IMR-90 (cell line): ENCODE results near the gene ZFYVE28.

Source experiments
- BHLHE40 ChIP-seq: fragments of 150-350 bp; IDR thresholded peaks from 2 replicates; pipeline ENCODE4 v1.6.1; 2016; ENCODE audit warnings: mild to moderate bottlenecking, low read depth, low read length
- CHD1 ChIP-seq: IDR thresholded peaks from 2 replicates; pipeline ENCODE4 v1.6.1; 2012; ENCODE audit warnings: low read depth, low read length, improper control_type of control experiment
- MAFK ChIP-seq: IDR thresholded peaks from 2 replicates; pipeline ENCODE4 v1.6.1; 2012; ENCODE audit warnings: low read depth, low read length, improper control_type of control experiment
- POLR2A ChIP-seq: IDR thresholded peaks from 2 replicates; pipeline ENCODE4 v1.6.1; 2012; ENCODE audit warnings: mild to moderate bottlenecking, low read depth, low read length
- RAD21 ChIP-seq: IDR thresholded peaks from 2 replicates; pipeline ENCODE4 v1.6.1; 2012; ENCODE audit warnings: low read length, improper control_type of control experiment
- SMC3 ChIP-seq: fragments of 150-350 bp; IDR thresholded peaks from 2 replicates; pipeline ENCODE4 v1.6.1; 2016; ENCODE audit warnings: low read depth, mild to moderate bottlenecking, antibody characterized with exemption, low read length, moderate library complexity
- TF ChIP-seq, protein P1 (sequence below): conservative IDR thresholded peaks from 2 replicates; pipeline ENCODE4 v1.5.1; 2012; ENCODE audit warnings: mild to moderate bottlenecking, low read depth, low read length, improper control_type of control experiment
- TF ChIP-seq, protein P2 (sequence below): fragments of 150-350 bp; IDR thresholded peaks from 2 replicates; pipeline ENCODE4 v1.6.1; 2016; ENCODE audit warnings: low read depth, mild to moderate bottlenecking, low read length, moderate library complexity, borderline replicate concordance

DNA sequence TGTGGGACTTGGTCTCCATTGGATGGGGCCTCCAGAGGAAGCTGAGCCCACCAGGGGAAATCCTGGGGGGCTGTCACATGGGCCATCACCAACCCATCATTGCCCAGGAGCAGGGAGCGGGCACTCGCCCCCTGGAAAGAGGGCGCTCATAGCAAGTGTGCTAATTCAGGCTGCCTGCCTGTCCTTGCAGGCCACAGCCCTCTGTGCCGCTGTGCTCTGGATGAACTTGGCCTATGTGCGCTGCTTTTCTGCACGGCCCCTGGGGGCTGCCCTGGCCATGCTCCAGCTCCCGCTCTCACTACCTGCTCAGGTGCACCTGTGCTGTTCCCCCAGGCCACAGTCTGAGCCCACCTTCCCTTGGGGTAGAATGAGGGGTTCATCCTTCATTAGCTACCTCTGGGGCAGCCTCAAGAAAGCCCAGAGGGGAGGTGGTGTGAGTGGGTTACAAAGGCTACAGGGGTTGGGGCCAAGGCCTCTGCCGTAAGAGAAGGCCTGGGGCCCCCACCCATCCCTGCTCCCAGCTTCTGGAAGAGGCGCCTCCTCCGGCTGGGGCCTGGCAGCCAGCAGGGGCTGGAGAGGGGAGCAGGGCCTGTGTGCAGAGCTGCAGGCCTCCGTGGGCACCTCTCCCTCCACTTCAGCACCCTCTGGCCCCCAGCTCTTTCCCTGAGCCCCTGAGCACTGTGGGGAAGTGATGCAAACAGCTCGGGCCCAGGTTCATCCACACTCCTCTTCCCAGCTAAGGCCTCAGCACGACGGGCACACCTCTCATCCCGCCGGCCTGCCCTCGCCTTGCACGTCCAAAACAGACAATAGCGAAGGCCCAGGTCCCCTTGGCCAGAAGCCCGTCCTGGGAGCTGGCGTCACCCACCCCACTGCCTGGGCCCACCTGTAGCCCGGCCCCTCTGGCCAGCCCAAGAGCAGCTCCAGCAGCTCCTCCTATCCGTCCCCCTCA, 9.2 kb upstream of the ZFYVE28 start:
- TF ChIP-seq, protein P1, sequence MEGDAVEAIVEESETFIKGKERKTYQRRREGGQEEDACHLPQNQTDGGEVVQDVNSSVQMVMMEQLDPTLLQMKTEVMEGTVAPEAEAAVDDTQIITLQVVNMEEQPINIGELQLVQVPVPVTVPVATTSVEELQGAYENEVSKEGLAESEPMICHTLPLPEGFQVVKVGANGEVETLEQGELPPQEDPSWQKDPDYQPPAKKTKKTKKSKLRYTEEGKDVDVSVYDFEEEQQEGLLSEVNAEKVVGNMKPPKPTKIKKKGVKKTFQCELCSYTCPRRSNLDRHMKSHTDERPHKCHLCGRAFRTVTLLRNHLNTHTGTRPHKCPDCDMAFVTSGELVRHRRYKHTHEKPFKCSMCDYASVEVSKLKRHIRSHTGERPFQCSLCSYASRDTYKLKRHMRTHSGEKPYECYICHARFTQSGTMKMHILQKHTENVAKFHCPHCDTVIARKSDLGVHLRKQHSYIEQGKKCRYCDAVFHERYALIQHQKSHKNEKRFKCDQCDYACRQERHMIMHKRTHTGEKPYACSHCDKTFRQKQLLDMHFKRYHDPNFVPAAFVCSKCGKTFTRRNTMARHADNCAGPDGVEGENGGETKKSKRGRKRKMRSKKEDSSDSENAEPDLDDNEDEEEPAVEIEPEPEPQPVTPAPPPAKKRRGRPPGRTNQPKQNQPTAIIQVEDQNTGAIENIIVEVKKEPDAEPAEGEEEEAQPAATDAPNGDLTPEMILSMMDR, result no peak
- TF ChIP-seq RAD21, result no peak
- TF ChIP-seq SMC3, result no peak
- no peak for TF ChIP-seq POLR2A
- TF ChIP-seq MAFK, result no peak
- no peak for TF ChIP-seq BHLHE40
- TF ChIP-seq, protein P2, sequence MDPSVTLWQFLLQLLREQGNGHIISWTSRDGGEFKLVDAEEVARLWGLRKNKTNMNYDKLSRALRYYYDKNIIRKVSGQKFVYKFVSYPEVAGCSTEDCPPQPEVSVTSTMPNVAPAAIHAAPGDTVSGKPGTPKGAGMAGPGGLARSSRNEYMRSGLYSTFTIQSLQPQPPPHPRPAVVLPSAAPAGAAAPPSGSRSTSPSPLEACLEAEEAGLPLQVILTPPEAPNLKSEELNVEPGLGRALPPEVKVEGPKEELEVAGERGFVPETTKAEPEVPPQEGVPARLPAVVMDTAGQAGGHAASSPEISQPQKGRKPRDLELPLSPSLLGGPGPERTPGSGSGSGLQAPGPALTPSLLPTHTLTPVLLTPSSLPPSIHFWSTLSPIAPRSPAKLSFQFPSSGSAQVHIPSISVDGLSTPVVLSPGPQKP, result no peak
- TF ChIP-seq CHD1, result no peak
